Measurements from ENCODE around the gene NEURL1B. TPM values are rescaled to one million over a fixed set of nuclear protein-coding genes. Genes with fewer than 3 reads are reported as not detected.

NEURL1B gene
- total RNA-seq, 2 donors from 2014 or later, result 17.9 to 22.4 TPM

DNA sequence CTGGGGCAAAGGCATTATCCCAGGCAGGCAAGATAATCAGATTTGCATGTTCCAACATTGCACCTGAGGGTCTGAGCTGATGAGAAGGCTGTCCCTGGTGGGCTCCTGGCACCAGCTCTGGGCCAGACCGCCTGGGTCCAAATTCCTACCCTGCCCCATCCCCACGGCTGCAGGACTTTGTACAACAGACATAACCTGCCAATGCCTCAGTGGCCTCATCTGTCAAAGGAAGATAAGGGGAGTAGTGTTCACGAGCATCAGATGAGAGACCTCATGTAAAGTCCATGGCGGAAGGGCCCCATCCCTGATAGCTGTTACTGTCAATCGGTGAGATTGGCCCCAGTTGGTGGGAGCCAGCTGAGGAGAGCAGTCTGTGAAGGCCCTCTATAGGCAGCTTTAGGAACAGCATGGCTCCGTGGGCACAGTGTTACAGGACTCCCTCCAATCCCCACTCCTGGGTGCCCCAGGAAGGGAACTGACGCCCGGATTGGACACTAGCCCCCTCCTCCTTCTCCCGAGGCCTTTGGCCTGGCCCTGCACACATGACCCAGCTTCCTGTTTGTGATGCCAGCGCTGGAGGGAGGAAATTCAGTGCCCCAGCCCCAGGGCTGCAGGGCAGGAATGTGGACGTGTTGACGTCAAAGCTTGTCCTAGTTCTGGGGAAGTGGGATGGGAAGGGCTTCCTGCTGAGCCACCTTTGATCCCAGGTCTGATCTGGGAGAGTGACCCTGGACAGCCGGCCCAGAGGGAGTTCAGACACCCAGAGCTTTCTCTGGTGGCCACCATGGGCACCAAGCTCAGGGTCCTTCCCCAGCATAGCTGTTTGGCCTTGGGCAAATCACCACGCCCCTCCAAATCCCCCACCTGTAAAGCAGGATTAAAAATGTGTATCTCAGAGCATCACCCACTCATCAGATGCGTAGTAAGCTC is 73.7 kb downstream of the NEURL1B start:
- peaks cover 0 to 47% of the 10 kb centered on the region in 2 donors for H3K4me1 ChIP-seq
- TF ChIP-seq CTCF (IDR thresholded peaks at IDR 0.05), result peak; percentile 88 to 94
- no peak overlapping the region for H3K4me3 ChIP-seq
- H3K27me3 ChIP-seq, result no peaks in the 10 kb centered on the region
- H3K9me3 ChIP-seq, result no peaks in the 10 kb centered on the region
- no peaks in the 10 kb centered on the region for H3K36me3 ChIP-seq
- DNase-seq (ENCODE audit: low spot score), result peak; percentile 92
- peak overlapping the region; percentile 68 to 76 for H3K27ac ChIP-seq

- no peaks in the 10 kb centered on the region for H3K27me3 ChIP-seq
- TF ChIP-seq CTCF (IDR thresholded peaks at IDR 0.05), result no peak
- peaks cover 0 to 47% of the 10 kb centered on the region in 2 donors for H3K4me1 ChIP-seq
- H3K36me3 ChIP-seq, result no peaks in the 10 kb centered on the region
- no peaks in the 10 kb centered on the region for H3K9me3 ChIP-seq
- peak overlapping the region; percentile 68 to 76 for H3K27ac ChIP-seq
- no peak overlapping the region for H3K4me3 ChIP-seq
- DNase-seq (ENCODE audit: low spot score), result no peak
Observed at GRCh38 chr5:172715421-172715780, 74.3 kb downstream of the NEURL1B start.

DNA sequence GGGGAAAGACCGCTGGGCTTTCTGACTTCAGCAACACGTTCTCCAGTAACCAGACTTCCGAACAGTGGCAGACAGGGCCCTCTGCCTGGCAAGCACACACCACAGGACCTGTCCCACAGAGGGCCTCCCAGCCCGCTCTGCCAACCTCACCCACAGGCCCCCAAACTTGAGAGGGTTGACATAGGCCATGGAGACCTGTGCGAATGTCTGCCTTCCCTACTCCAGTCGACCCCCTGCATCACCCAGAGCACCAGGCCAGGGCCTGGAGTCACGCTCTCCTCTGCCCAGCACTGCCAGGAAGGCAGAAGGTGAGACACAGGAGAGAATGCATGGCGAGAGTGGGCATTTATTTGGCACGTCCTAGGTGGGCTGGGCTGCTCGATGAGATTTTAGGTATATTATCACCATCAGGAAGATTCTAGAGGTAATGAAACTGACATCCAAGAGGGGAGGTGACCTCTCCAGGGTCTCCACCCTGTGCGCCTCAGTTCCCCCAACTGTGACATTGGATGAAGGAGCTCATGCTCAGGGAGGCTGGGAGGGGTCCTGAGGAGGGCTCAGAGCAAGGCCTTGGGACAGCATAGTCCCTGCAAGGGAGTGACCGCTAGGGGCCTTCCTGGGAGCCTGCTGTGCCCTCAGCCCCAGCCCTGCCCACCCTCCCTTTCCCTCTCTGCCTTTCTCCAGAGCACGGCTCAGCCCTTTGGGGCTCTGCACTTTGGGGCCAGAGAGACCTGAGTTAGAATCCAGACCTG is 75.0 kb downstream of the NEURL1B start:
- no peaks in the 10 kb centered on the region for H3K27me3 ChIP-seq
- no peak for DNase-seq (ENCODE audit: low spot score)
- TF ChIP-seq CTCF (IDR thresholded peaks at IDR 0.05), result no peak
- H3K36me3 ChIP-seq, result no peaks in the 10 kb centered on the region
- peaks cover 0 to 53% of the 10 kb centered on the region in 2 donors for H3K4me1 ChIP-seq
- H3K4me3 ChIP-seq, result no peak overlapping the region
- peak overlapping the region; percentile 68 to 76 for H3K27ac ChIP-seq
- H3K9me3 ChIP-seq, result no peaks in the 10 kb centered on the region

- peaks cover 0 to 61% of the 10 kb centered on the region in 2 donors for H3K4me1 ChIP-seq
- H3K4me3 ChIP-seq, result peak overlapping the region in 1 of 2 donors; percentile 29
- H3K36me3 ChIP-seq, result no peaks in the 10 kb centered on the region
- peak; percentile 85 to 95 for TF ChIP-seq CTCF (IDR thresholded peaks at IDR 0.05)
- H3K9me3 ChIP-seq, result no peaks in the 10 kb centered on the region
- peak; percentile 89 for DNase-seq (ENCODE audit: low spot score)
- H3K27ac ChIP-seq, result peak overlapping the region; percentile 68 to 76
- H3K27me3 ChIP-seq, result no peaks in the 10 kb centered on the region
Observed at GRCh38 chr5:172716796-172717313, 75.8 kb downstream of the NEURL1B start.

- Histone ChIP-seq H3K4me3 (peak overlapping the region in 1 of 2 donors; percentile 29), H3K27ac (peak overlapping the region; percentile 68 to 74), H3K4me1 (peaks cover 0 to 69% of the 10 kb centered on the region in 2 donors), H3K9me3 (no peaks in the 10 kb centered on the region), H3K27me3 (no peaks in the 10 kb centered on the region), H3K36me3 (no peaks in the 10 kb centered on the region)
- TF ChIP-seq CTCF (IDR thresholded peaks at IDR 0.05), result no peak
- no peak for DNase-seq (ENCODE audit: low spot score)
Observed at GRCh38 chr5:172717481-172718195, 76.6 kb downstream of the NEURL1B start.

All from right atrium auricular region (tissue), 2 donors.